GM19239 (cell line): ENCODE measurements around the gene SPTBN1.

ENCODE experiments used
- DNase-seq: peaks from one replicate; pipeline ENCODE4 v3.0.0; 2011; ENCODE audit warnings: low spot score; ENCODE audit not compliant: insufficient read length
- FAIRE-seq: peaks from 2 replicates; lab custom pipeline; 2011; peaks lifted over from hg19 to GRCh38; lab: Jason Lieb, UNC

SPTBN1 gene

DNA sequence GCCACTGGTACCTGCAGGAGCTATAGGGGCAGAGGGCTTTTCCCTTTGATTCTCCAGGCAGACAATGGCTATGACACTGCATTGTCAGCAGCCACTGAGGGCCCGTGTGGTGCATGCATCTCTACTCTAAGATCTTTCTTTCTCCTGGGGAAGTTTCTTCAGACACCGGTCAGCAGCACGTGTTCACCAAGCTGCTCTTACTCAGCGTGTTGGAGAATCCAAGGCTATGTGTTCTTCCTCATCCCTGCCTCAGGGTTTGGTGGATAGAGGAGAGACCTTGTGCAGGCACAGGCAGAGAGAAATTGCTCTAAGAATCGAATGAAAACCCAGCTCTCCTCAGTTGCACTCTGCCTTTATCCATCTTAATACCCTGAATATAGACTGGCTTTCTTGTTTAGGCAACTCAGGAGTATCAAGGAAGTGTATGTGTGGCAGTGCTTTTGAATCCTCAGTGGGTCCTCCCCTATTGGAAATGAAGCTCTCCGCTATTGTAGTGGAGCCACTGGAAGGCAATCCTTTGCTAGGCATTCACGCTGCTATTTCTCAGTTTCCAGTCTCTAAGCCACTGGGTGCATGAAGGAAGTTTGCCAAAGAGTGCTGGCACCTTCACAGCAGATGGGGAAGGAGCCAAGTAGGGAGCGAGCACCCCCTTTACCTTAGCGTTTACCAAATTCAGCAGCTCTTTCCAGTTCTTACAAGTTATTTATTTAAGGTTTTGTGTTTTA lies 180.4 kb downstream of the SPTBN1 start:
- no peak for FAIRE-seq

DNA sequence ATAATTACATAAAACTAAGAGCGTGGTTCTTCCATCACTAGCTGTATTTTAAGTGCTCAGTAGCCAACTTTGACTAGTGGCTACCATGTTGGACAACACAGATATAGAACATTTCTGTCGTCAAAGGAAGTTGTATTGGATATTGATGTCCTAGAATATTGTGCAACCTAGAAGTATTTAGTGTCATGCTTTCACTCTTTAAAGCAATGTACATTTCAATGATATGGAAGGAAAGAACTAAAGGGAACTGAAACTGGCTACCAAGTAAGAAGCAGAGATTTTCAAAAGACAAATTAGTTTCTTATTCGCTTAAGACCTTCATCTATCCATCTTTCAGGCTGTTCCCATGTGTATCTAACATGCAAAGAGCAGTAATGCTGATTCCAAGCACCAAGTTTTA lies 182.0 kb downstream of the SPTBN1 start:
- DNase-seq (peak; percentile 19), FAIRE-seq (peak; percentile 51)

More for the DNA sequence above, 180.4 kb downstream of the SPTBN1 start:
- no peak for DNase-seq

DNA sequence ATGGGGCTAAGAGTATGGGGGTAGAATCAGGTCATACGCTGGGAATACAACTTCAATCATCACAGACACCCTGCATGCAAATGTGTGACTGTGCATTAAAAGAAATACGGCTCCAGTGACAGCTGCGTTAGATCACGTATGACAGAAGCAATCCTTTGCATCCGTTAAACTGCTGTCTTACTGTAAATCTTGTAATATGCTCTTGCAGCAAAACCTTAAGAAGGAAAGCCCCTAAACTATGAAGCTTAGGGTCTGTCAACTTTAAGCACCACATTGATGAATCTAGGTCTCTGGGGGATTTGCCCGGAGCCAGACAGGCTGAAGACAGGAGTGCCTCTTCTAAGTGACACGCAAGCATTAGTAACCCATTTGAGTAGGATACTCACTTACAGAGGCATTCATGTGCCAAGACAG lies 182.7 kb downstream of the SPTBN1 start:
- DNase-seq (no peak), FAIRE-seq (no peak)

DNA sequence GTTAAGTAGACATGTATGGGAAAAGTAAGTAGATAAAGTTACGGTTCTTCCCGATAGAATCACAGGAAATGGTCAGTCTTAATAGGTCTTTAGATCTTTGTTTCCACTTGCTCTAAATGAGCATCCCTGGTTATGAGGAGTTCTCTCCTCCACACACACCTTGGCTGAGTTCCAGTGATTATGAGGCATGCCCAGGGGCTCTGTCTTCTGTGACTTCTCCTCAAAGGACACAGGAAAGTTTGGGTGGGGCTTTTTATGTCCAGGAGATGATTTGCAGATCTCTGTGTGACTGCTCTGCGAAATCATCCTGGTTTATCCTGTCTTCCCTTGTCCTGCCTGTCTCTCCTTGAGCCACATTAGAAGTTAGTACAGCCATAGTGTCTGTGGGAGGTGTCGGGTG lies 183.5 kb downstream of the SPTBN1 start:
- DNase-seq = no peak

DNA sequence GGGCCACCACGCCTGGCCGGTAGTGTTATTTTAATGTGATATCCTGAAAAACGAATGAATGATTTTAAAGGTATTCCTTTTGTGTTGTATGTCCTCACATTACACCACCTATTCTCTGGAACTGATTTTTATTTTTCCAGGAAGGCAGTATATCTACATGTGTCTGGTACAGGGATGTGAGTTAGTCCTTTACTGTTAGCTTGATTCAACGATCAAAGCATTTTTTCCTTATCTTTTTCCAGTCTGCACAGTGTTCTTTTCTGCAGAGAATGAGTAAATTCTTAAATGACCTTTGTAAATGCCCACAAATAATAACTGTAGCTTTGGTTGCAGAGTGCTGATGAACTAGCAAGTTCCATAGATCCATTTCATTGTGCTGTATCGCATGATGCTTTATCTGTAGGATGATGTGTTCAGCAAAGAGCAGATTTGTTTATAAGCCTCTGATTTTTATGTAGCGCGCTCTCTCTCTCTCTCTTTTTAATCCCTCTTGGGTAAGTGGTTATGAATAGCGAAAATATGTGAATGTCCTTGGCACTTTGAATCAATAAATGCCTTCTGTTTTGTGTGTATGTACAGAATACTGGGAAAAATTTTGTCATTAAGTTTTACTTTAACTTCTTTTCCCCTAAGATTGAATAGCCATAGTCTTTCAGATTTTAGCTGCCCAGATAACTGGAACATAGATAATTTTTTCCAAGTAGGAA lies 184.9 kb downstream of the SPTBN1 start:
- FAIRE-seq (no peak), DNase-seq (no peak)

More for the DNA sequence above, 183.5 kb downstream of the SPTBN1 start:
- no peak for FAIRE-seq

DNA sequence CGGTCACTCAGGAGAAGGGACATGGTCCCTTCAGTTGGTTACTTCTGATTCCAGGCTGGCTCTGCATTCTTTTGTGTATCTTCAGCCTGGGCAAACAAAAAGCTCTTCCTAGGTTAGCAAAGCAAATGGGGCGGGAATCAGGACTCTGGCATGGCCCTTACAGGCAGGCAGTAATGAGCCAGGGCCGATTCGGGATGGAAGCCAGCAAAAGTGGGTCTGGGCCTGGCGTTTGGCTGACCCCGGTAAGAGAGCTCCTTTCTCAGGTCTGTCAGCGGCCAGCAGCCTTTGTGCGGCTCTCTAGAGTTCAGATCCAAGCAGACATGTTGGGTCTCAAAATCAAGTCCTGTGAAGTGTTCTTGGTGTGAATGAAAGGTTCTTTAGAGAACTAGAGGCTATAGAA lies 185.9 kb downstream of the SPTBN1 start:
- FAIRE-seq = no peak
- no peak for DNase-seq

DNA sequence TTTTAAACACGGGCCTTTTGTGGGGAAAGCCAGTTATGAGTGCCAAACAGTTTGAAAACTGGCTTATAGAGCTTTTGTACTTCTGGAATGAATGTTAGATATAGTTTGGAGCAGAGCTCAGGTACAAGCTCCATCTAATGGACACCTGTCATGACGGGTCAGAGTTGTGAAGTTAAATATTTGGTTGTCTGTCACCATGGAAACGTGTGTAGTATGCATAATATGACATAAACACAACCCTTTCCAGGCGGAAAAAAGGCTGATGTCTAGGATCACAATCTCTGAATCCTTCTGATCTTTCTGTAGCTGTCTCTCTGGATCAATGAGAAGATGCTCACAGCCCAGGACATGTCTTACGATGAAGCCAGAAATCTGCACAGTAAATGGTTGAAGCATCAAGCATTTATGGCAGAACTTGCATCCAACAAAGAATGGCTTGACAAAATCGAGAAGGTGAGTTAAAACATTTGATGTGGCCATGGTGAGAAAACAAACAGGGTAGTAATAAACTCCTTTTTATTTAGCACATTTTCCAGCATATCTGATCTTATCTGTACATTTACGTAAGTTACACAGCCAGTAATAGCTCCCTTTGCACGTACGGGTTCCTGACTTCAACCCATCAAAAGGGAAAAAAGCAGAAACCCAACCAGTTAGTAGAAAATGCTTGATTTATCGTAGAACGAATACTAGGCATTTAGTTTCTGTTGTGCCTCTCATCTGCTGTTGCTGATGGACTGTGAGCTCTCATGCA lies 186.7 kb downstream of the SPTBN1 start:
- FAIRE-seq = no peak
- no peak for DNase-seq

DNA sequence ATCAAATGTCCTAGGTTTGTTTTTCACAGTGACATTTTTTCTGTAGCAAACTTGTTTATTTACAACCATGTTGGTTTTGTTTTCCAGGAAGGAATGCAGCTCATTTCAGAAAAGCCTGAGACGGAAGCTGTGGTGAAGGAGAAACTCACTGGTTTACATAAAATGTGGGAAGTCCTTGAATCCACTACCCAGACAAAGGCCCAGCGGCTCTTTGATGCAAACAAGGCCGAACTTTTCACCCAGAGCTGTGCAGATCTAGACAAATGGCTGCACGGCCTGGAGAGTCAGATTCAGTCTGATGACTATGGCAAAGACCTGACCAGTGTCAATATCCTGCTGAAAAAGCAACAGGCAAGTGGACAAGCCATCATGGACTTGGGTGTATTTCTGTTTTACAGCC lies 188.1 kb downstream of the SPTBN1 start:
- DNase-seq (no peak), FAIRE-seq (no peak)

DNA sequence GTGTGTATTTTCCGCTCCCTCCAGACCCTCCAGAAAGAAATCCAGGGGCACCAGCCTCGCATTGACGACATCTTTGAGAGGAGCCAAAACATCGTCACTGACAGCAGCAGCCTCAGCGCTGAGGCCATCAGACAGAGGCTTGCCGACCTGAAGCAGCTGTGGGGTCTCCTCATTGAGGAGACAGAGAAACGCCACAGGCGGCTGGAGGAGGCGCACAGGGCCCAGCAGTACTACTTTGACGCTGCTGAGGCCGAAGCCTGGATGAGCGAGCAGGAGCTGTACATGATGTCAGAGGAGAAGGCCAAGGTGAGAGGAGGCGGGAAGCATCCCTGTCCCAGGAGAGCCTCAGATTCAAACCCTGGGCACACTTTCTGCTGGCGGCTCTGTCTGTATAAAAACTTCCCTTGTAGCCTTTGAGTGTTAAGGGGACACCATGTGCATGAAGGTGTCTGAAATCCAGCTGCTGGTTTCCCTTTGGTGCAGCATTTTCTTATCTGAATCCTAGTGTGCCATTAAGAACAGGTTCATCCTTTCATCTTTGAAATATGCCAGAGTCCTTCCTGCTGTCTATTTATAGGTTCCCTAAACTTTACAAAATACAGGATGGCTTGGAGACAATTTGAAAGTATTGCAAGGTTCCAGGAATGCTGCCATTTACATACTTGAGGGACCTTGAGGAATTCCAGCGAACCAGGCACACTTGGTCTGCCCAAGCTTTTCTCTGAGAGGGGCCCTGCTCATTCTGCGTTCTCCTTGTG lies 190.2 kb downstream of the SPTBN1 start:
- FAIRE-seq (no peak), DNase-seq (no peak)

DNA sequence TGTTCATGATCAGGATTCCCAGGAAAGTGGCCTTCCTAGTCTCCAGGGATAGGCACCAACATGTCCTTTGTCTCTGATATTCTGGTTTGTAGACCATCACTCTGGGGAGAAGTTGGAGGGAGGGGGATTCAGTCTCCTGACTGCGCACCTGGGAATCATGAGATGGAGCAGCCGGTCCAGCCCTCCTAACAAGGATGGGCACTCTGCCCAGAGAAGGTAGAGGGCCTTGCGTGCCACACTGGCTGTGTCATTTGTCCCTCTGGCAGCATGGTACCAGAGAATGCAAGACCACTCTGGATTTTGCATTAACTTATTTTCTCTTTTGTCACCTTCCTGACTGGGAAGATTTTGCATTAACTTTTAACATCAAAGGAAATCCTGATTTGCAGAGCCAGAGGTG lies 192.1 kb downstream of the SPTBN1 start:
- FAIRE-seq = no peak
- DNase-seq = no peak

DNA sequence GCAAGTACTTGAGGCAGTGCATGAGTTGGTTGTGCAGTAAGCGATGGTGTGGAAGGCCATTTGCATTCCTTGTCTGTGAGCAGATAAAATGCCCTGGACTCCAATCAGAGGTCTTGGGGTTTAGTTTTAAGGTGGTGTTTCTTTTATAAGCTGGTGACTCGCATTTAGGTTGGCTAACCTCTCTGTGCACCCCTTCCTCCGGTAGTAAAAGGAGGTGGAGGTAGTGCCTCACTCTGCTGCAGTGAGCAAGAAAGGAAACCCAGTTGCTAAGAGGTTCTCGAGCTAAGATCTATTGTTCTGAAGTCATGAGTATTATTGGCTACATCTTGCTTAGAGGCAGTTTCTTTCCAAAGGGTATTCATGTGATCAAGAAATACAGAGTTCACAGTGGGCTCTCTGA lies 193.1 kb downstream of the SPTBN1 start:
- DNase-seq = no peak
- FAIRE-seq = no peak

DNA sequence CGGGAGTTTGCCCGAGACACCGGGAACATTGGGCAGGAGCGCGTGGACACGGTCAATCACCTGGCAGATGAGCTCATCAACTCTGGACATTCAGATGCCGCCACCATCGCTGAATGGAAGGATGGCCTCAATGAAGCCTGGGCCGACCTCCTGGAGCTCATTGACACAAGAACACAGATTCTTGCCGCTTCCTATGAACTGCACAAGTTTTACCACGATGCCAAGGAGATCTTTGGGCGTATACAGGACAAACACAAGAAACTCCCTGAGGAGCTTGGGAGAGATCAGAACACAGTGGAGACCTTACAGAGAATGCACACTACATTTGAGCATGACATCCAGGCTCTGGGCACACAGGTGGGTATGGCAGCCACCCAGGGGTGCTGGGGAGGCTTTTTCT lies 193.5 kb downstream of the SPTBN1 start:
- DNase-seq = no peak
- FAIRE-seq = no peak

DNA sequence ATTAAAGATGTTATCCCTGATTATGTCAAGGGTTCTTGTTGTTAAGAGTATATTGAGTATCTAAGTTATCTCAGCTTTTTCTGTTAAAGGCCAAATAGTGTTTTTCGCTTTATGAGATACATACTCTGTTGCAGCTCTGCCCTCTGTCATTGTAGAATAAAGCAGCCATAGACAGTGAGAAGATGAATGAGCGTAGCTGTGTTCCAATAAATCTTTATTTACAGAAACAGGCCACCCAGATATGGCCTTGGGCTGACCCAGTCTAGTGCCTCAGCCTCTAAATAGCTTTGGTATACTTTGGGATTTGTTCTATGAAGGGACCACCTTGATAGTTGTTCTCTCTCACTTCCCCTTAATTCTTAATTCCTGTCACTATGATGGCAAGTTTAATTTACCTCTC lies 194.5 kb downstream of the SPTBN1 start:
- no peak for DNase-seq
- FAIRE-seq = no peak

DNA sequence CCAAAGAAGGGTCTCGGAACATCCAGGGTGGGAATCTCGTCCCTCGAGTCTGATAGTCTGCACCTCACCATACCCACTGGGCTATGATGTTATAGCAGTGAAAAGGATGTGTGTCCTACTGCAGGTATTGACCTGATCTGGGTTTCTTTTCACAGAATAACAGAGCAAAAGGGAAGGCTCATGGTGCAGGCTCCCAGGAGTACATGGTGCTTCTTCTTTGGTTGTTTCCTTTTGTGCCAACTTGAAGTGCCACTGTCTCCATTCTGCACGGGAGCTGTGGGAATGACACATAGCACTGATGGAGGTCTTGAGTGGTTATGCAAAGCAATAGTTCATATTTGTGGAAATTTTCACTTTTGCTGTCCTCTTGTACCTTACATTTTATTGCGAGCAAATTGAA lies 195.2 kb downstream of the SPTBN1 start:
- FAIRE-seq (no peak), DNase-seq (no peak)

DNA sequence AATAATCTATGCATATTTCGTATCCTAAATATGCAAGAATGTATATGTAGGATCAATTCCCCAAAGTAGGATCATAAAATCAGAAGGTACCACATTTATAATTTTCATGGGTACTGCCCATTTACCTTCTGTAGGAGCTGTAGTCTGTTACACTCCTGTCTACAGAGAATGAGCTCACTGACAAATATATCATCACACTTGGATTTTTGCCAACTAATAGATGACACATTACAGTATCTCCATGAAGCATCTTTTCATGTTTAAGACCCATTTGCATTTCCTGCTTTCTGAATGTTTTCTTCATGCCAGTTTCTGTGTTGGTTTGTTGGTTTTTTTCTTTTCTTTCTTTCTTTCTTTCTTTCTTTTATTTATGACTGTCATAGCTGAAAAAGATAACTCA lies 196.4 kb downstream of the SPTBN1 start:
- DNase-seq = no peak
- no peak for FAIRE-seq

DNA sequence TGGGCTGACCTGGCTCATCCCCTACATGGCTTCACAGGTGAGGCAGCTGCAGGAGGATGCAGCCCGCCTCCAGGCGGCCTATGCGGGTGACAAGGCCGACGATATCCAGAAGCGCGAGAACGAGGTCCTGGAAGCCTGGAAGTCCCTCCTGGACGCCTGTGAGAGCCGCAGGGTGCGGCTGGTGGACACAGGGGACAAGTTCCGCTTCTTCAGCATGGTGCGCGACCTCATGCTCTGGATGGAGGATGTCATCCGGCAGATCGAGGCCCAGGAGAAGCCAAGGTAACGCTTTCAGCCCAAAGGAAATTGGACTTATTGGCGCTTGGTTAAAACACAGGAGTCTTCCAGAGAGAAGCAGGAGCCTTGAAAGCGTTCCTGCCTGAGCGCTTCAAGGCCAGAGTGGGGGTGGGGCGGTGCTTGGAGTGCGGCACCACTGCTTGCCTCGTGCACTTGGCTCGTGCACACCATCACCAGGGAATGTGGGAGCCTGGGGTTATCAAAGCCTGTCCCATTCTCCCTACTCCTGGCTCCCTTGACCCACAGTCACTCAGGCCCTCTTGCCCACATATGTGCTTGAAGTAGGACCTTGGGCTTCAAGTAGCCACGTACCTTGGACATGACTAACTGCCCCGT lies 197.6 kb downstream of the SPTBN1 start:
- DNase-seq (no peak), FAIRE-seq (no peak)

DNA sequence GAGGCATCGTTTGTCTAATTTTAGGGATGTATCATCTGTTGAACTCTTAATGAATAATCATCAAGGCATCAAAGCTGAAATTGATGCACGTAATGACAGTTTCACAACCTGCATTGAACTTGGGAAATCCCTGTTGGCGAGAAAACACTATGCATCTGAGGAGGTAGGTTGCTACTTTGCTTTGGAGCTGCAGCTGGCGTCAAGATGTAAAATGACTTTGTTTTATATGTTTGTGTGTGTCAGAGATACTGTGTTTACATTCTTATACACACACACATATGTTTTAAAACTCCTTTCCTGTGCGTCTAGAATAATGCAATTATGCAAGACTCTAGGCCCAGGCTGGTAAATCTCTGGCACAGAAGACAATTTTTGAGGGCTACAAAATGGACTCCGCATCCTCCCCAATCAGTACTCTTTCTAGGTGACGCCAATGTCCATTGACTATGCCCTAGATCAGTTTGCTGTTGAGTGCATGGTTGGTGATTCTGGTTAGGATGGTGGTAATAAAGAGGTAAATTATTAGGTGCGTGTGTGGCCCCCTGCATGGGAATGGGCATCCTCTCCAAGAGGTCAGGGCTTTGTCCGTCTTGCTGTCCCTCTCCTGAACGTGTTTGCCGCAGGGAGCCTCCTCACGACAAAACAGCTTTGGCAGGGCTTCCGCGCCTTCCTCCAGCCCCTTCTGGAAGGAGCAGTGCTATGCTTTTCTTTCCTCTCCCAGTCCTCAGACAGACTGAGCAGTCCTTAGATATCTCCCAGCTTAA lies 199.1 kb downstream of the SPTBN1 start:
- no peak for FAIRE-seq

DNA sequence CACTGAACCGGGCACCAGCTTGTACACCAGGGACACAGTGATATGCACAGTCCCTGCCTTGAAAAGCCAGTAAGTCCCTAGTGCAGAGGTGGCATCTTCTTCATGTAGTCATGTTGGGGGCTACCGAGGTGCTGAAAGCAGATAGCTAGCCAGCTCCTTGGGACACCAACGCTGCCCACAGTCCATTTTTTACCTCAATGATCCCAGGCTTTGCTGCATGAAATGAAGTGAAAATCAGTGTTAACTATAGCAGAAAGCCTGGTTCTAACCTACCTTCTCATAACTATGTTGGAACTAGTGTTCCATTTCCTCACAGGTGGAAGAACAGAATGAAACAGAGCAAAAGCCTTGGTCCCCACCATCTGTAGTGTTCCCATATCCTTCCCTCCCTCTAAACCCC lies 200.7 kb downstream of the SPTBN1 start:
- DNase-seq (no peak), FAIRE-seq (no peak)

More for the DNA sequence above, 199.1 kb downstream of the SPTBN1 start:
- DNase-seq = no peak

DNA sequence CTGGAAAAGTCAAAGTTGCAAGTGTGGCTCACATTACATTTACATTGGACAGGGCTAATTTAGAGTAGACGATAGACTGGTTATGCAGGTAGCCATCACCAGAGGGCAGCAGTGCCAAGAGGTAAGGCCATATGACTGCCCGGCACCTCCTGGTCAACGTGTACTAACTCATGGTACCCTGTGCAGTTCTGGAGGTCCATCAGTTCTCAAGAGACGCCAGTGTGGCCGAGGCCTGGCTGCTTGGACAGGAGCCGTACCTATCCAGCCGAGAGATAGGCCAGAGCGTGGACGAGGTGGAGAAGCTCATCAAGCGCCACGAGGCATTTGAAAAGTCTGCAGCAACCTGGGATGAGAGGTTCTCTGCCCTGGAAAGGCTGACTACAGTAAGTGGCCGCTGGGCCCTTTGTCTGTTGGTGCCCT lies 201.5 kb downstream of the SPTBN1 start:
- FAIRE-seq (peak; percentile 28), DNase-seq (no peak)
